Keratinocyte (primary cell): Measurements from ENCODE around the gene PRKAR2A. TPM values are rescaled to one million over a fixed set of nuclear protein-coding genes. Genes with fewer than 3 reads are reported as not detected.
"Not testable (repeated sequence)": the region's sequence is repeated elsewhere in the genome, so short reads cannot be mapped to it uniquely, and the experiment has no call there.

Source experiments
- DNase-seq: peaks from one replicate; pipeline ENCODE4 v3.0.0-alpha.2; 2011; ENCODE audit warnings: low read depth, missing footprints, low spot score
- FAIRE-seq: peaks from 2 replicates; lab custom pipeline; 2011; peaks lifted over from hg19 to GRCh38; lab: Jason Lieb, UNC
- H2AFZ ChIP-seq: 2 replicates; pipeline ENCODE4 v1.6.0; 2012; ENCODE audit warnings: low read length, control low read depth, inconsistent platforms; ENCODE audit not compliant: control insufficient read depth
- H3K27ac ChIP-seq: 2 replicates; pipeline ENCODE4 v1.5.1; 2011; ENCODE audit warnings: low read length; ENCODE audit not compliant: control insufficient read depth, insufficient read depth
- H3K27me3 ChIP-seq: 3 replicates; pipeline ENCODE4 v1.6.0; 2011; ENCODE audit warnings: low read length; ENCODE audit not compliant: control insufficient read depth, insufficient read depth; ENCODE audit errors: extremely low read depth
- H3K36me3 ChIP-seq, 2 experiments: 2 replicates in 1 of 2; 3 replicates in 1 of 2; pipeline ENCODE4 v1.5.1; 2011; ENCODE audit warnings: low read length in 2 of 2, mild to moderate bottlenecking in 1 of 2; ENCODE audit not compliant: control insufficient read depth in 2 of 2, insufficient read depth in 2 of 2; ENCODE audit errors: extremely low read depth in 1 of 2
- H3K4me1 ChIP-seq: 3 replicates; pipeline ENCODE4 v1.5.1; 2011; ENCODE audit warnings: low read length; ENCODE audit not compliant: control insufficient read depth, insufficient read depth; ENCODE audit errors: extremely low read depth
- H3K4me2 ChIP-seq: 3 replicates; pipeline ENCODE4 v1.6.0; 2011; ENCODE audit warnings: low read depth, low read length; ENCODE audit not compliant: control insufficient read depth, insufficient read depth; ENCODE audit errors: extremely low read depth
- H3K4me3 ChIP-seq, 3 experiments: fragments of 200-600 bp in 1 of 3; sonication (generic) in 1 of 3; 2 replicates in 2 of 3; 3 replicates in 1 of 3; pipeline ENCODE4 v1.5.1; 2011 to 2016; ENCODE audit warnings: low read length in 3 of 3, mild to moderate bottlenecking in 3 of 3, control low read depth in 2 of 3, inconsistent platforms in 1 of 3, low read depth in 1 of 3, mixed read lengths in 1 of 3, mixed run types in 1 of 3, moderate library complexity in 1 of 3; ENCODE audit not compliant: control insufficient read depth in 2 of 3, insufficient read depth in 2 of 3; ENCODE audit errors: extremely low read depth in 1 of 3
- H3K79me2 ChIP-seq: 2 replicates; pipeline ENCODE4 v1.6.0; 2012; ENCODE audit warnings: low read length; ENCODE audit not compliant: control insufficient read depth, insufficient read depth
- H3K9ac ChIP-seq: 3 replicates; pipeline ENCODE4 v1.6.0; 2011; ENCODE audit warnings: low read length; ENCODE audit not compliant: control insufficient read depth, insufficient read depth; ENCODE audit errors: extremely low read depth
- H3K9me1 ChIP-seq: 3 replicates; pipeline ENCODE4 v1.6.0; 2011; ENCODE audit warnings: low read length; ENCODE audit not compliant: control insufficient read depth, insufficient read depth; ENCODE audit errors: extremely low read depth
- H3K9me3 ChIP-seq: 2 replicates; pipeline ENCODE4 v1.5.1; 2012; ENCODE audit warnings: low read depth, low read length; ENCODE audit not compliant: control insufficient read depth
- H4K20me1 ChIP-seq: 3 replicates; pipeline ENCODE4 v1.6.0; 2011; ENCODE audit warnings: low read length; ENCODE audit not compliant: control insufficient read depth, insufficient read depth; ENCODE audit errors: extremely low read depth
- CTCF ChIP-seq, 3 experiments: IDR thresholded peaks in 1 of 3; conservative IDR thresholded peaks in 1 of 3; optimal IDR thresholded peaks in 1 of 3; 2 replicates in 2 of 3; 3 replicates in 1 of 3; pipeline versions ENCODE3 to v1.5.1; 2011; ENCODE audit warnings: low read length in 3 of 3, mild to moderate bottlenecking in 3 of 3, moderate library complexity in 2 of 3, control low read depth in 1 of 3, inconsistent platforms in 1 of 3; ENCODE audit not compliant: insufficient read depth in 2 of 3; ENCODE audit errors: extremely low read depth in 1 of 3
- EZH2 ChIP-seq: IDR thresholded peaks from one replicate; pipeline ENCODE4 v1.6.1; 2012; ENCODE audit warnings: inconsistent platforms, mild to moderate bottlenecking, low read length, moderate library complexity
- dilution Hi-C: fragments of 300-500 bp; cut with MboI; formaldehyde crosslinking; loops from one replicate; pipeline ENCODE4 v1.7.0; 2020; ENCODE audit warnings: low sequenced_read_pairs; ENCODE audit not compliant: extremely low pct_ligation_motif_present
- polyA plus RNA-seq, 5 experiments: library from polyadenylated mRNA; depleted of rRNA in 3 of 5; stranded (reverse) in 3 of 5; stranded (forward) in 1 of 5; unstranded in 1 of 5; fragments of >200 nt; gene quantifications; 1 replicate in 1 of 5; 2 replicates in 3 of 5; 3 replicates in 1 of 5; pipeline versions ENCODE4 v1.2.1 to v1.2.3, GENCODE V29; 2011 to 2012; ENCODE audit warnings: missing spikeins in 2 of 5, low read depth in 1 of 5, low replicate concordance in 1 of 5

The PRKAR2A gene
- polyA plus RNA-seq, 1 donor (not counting 4 experiments of a cell fraction or from before 2014, with no cell fraction given), result 23.2 TPM

- H3K4me2 ChIP-seq, result no peak overlapping the region
- no peak overlapping the region for H3K27ac ChIP-seq
- TF ChIP-seq CTCF (optimal IDR thresholded peaks at IDR 0.05 in 1 of 3, IDR thresholded peaks at IDR 0.05 in 1 of 3, conservative IDR thresholded peaks at IDR 0.05 in 1 of 3; ENCODE audit: extremely low read depth in 1 of 3, insufficient read depth in 2 of 3, low read length in 3 of 3), result no peak
- no peak for TF ChIP-seq EZH2
- no peak overlapping the region for H2AFZ ChIP-seq
- no peak overlapping the region for H3K9ac ChIP-seq
- dilution Hi-C loops, result no loop called here
- no peaks in the 10 kb centered on the region for H3K9me1 ChIP-seq
- H3K9me3 ChIP-seq, result no peaks in the 10 kb centered on the region
- DNase-seq (no peak), FAIRE-seq (no peak)
- H3K36me3 ChIP-seq, result no peaks in the 10 kb centered on the region
- no peaks in the 10 kb centered on the region for H3K27me3 ChIP-seq
- H3K4me3 ChIP-seq, result no peak overlapping the region
- H3K4me1 ChIP-seq, result no peaks in the 10 kb centered on the region
- no peaks in the 10 kb centered on the region for H3K79me2 ChIP-seq
- H4K20me1 ChIP-seq, result no peaks in the 10 kb centered on the region
Observed at GRCh38 chr3:48723725-48724124, 123.9 kb downstream of the PRKAR2A start.

- FAIRE-seq, H3K36me3 ChIP-seq, H3K27me3 ChIP-seq, H3K9me1 ChIP-seq, DNase-seq, H3K9ac ChIP-seq, H2AFZ ChIP-seq, H3K79me2 ChIP-seq, H3K4me3 ChIP-seq, H3K4me2 ChIP-seq, H3K9me3 ChIP-seq, H3K4me1 ChIP-seq, dilution Hi-C loops, H4K20me1 ChIP-seq, H3K27ac ChIP-seq: not testable (repeated sequence)
Observed at GRCh38 chr3:48723293-48723692, 124.4 kb downstream of the PRKAR2A start.
